ENCODE data around the gene TLE1.
"Not testable (repeated sequence)": the region's sequence is repeated elsewhere in the genome, so short reads cannot be mapped to it uniquely, and the experiment has no call there.

Gene TLE1

GRCh38 chr9:81601639-81602623 lies 87.4 kb downstream of the TLE1 start:
- DNase-seq (ENCODE audit: low read depth in 2 of 2), result no peak

DNA sequence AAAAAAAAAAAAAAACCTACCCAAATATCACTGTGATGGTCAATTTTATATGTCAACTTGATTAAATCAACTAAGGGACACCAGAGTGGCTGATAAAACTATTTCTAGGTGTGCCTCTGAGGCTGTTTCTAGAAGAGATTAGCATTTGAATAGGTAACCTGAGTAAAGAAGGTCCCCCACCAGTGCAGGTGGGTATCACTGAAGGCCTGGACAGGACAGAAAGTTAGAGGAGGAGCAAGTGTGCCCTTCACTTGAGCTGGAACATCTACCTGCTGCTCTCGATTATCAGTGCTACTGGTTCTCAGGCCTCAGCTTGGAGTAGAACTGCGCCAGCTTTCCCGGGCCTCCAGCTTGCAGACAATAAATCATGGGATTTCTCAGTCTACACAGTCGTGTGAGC lies 88.7 kb downstream of the TLE1 start:
- no peak for DNase-seq (ENCODE audit: low read depth in 2 of 2)

DNA sequence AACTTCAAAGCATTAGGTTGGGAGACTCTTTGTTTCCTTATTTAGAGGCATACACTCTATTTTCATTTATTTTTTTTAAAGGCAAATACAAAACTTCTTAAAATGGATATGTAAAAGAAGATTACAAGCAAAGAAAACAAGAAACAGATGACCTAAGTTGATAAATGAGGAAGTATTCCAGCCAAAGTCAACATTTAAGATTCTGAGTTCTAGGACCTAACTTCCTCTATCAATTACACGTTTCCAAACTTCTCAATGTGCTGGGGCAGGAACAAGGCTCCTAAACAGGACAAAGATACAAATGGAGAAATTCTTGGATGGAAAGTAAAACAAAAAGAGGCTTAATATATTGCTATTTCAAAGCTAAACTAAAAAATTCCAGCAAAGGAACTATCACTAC lies 89.5 kb downstream of the TLE1 start:
- no peak for DNase-seq (ENCODE audit: low read depth in 2 of 2)

GRCh38 chr9:81598811-81599210 lies 90.5 kb downstream of the TLE1 start:
- no peak for DNase-seq (ENCODE audit: low read depth in 2 of 2)

DNA sequence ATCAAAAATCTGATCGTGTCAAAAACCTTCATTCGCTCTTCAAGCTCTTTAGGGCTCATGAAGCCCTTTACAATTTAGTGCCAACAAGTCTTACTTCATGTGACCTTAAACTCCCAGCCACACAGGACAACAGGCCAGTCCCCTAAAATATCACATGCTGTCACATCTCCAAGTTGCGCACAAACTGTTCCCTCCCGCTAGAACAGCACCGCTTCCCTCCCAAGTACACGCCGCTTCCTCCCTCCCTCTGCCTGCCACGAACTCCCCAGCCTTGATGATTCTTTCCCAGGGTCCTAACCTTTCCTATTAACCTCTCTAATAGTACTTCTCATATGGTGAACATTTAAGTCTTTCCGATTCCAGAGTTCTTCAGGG lies 91.2 kb downstream of the TLE1 start:
- no peak for DNase-seq (ENCODE audit: low read depth in 2 of 2)

GRCh38 chr9:81597419-81598122 lies 91.8 kb downstream of the TLE1 start:
- no peak for DNase-seq (ENCODE audit: low read depth in 2 of 2)

DNA sequence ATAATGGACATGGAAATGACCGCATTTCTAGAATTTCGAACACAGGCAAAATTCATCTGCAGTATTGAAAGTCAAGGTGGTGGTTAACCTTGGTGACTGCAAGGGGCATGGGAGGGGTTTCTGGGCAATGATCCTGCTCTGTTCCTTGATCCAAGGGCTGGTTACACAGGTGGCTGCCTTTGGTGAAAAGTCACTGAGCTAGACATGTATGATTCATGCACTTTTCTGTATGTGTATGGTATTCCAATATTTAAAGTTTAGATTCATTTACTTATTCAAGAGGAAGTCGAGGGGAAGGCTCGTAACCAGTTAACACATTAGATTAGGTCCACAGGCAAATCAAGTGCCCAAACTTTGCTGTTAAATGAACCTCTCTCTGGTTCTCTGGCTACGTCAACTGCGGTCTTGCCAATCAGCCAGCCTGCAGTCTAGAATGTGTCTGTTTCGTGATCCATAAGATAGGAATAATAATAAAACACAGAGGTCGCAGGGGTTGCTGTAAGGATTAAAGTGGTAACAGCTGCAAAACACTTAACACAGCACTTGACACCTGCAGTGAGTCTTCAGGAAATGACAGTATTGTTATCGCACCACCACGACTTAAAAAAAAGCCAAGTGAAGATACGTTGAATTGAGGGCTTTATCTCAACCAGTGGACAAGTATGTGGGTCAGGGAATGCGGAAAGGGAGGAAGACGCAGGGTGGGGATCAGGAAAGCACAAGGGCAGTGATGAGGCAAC lies 92.5 kb downstream of the TLE1 start:
- no peak for DNase-seq (ENCODE audit: low read depth in 2 of 2)

- DNase-seq (ENCODE audit: low read depth in 2 of 2), result no peak
Measured at GRCh38 chr9:81595887-81596543, 93.3 kb downstream of the TLE1 start.

GRCh38 chr9:81595293-81595692 lies 94.1 kb downstream of the TLE1 start:
- not testable (repeated sequence) for DNase-seq (ENCODE audit: low read depth in 2 of 2)

GRCh38 chr9:81594415-81594814 lies 94.9 kb downstream of the TLE1 start:
- no peak for DNase-seq (ENCODE audit: low read depth in 2 of 2)

DNA sequence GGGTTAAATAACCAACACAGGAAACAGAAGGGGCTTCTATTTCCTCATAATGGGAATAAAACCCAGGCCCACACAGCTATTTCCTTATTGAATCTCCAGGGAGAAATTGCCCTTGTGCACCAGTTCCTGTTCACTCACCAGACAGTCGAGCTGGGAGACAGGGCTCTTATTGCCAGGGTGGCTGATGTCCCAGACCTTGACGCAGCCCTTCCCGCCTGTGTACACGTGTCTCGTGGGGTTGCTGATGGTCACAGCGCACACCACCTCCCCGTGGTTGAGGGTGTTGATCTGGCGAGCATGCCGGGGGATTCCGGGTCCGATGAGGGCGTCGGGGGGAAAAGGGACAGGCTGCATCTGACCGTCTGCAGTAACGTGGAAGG lies 96.5 kb downstream of the TLE1 start:
- DNase-seq (ENCODE audit: low read depth in 2 of 2), result no peak

DNA sequence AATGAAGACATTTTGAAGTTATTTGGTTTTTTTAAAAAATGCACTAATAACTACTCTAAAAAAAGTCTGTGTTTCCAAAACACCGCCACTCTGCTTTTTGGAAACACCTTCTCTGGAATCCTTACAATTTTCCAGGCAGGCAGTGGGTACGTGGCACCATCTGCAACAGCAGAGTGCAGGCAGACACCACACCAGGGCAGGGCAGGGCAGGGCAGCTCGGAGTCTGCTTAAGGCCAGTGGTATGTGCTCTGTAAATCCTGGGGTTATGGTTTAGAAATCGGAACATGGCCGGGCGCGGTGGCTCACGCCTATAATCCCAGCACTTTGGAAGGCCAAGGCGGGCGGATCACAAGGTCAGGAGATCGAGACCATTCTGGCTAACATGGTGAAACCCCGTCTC lies 97.6 kb downstream of the TLE1 start:
- DNase-seq (ENCODE audit: low read depth in 2 of 2), result no peak

GRCh38 chr9:81590688-81591087 lies 98.7 kb downstream of the TLE1 start:
- DNase-seq (ENCODE audit: low read depth in 2 of 2), result no peak

DNA sequence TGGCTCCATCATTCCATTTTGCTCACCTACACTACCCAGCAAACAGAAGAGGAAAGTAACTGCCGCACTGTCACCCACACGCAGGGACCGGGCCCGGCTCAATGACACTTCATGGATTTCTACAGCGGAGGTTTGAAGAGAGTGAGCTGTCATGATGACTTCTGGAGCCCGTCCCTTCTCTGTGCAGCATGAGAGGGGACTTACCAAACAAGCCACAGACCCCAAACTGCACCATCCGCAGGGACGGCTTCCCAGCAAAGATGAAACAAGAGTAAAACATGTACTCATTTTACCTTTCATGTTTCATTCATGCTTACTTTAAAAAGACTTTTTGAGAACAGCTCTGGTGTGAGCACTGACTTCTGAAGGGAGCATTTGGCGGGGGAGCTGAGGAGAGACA lies 99.5 kb downstream of the TLE1 start:
- DNase-seq (ENCODE audit: low read depth in 2 of 2), result no peak

DNA sequence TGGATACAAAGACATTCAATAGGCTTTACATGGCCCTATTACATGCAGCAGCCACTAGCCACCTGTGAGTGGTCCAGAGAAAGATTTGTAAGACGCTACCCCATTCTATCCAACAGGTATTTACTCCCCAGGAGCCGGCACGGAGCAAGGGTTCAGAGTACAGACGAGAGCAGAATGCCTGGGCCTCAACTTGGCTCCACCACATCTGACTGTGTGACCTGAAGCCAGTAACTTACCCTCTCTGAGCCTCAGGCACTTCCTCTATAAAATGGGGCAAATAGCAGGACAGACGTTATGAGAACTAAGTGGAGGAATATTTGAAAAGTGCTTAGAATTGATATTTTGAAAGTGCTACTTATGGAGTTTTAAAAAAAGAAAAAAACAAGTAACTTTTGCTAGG lies 100.0 kb downstream of the TLE1 start:
- DNase-seq (ENCODE audit: low read depth in 2 of 2), result no peak

GRCh38 chr9:81588148-81588871 lies 101.0 kb downstream of the TLE1 start:
- DNase-seq (ENCODE audit: low read depth in 2 of 2), result no peak

DNA sequence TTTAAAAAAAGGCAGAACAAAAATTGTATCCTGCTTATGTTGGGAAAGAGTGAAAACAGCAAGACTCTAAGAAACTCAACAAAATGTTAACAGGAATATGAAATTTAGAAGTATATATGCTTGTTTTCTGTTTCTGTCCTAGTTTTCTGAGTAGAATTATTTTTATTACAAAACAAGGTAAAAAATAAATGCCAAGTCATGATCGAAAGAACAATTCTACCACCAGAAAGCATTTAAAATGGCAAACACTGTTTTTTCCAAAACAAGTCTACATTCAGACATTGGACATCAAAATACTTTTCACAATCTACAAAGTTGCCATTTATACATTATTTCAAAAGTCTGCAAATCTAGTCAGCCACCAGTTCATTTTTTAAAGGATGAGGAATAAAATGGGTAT lies 102.6 kb downstream of the TLE1 start:
- no peak for DNase-seq (ENCODE audit: low read depth in 2 of 2)

- DNase-seq (ENCODE audit: low read depth in 2 of 2), result no peak
Measured at GRCh38 chr9:81585191-81585763, 104.1 kb downstream of the TLE1 start.

DNA sequence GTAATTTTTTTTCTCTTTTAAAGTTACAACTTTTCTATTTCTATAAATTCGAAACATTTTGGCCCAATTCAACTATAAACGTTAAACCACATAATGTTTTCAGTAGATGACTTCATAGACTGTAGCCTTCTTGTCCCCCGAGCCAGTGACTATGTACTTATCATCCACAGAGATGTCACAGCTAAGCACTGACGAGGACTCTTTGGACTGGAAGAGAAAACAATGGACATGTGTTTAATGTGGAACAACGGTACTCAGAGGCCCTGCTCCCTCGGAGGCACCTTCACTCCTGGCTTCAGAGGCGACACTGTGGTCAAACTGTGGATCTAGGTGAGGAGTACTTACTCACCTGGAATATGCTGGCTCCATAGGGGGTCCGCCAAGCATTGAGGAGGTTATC lies 105.2 kb downstream of the TLE1 start:
- no peak for DNase-seq (ENCODE audit: low read depth in 2 of 2)

DNA sequence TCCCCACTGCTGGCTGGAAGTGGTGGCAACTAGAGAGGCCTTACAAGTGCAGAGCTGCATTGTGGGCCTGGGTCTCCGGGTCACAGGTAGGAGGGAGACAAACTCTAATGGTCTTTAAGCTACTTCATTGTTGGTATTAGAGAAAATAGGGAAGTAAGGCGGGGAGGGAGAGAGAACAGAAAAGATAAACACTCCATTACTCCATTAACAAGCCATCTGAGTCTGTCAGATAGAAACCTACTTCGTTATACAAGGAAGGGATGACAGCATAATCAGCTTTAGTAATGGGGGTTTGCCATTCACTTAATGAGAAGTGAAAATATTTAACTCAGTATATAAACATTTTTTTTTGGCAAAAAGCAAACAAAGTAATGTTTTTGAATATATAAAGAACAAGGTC lies 107.4 kb downstream of the TLE1 start:
- DNase-seq (ENCODE audit: low read depth in 2 of 2), result no peak

DNA sequence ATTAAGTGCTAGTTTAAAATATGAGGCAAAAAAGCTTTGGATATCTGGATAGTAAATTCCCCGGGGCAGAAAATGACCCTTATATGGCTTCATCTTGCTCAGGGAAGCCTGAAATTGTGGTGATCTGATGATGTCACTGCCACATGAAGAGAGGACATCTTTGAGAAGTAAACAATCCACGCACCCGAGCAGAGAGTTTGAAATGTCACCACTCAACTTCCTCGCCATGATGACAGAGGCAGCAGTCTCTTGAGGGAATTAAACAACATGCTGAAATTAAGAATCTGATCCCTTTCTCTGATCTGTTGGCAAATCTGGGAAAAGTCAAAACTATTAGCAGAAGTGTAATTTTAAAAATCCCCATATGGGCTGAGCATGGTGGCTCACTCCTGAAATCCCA lies 110.0 kb downstream of the TLE1 start:
- DNase-seq (ENCODE audit: low read depth in 2 of 2), result no peak
